Cardiac septum (tissue), 1 donor: Measurements from ENCODE around the gene RSPH3. TPM values are rescaled to one million over a fixed set of nuclear protein-coding genes. Genes with fewer than 3 reads are reported as not detected.
"Not testable (repeated sequence)": the region's sequence is repeated elsewhere in the genome, so short reads cannot be mapped to it uniquely, and the experiment has no call there.

Experiments used
- DNase-seq: peaks from one replicate; pipeline ENCODE4 v3.0.0-alpha.2; 2020; ENCODE audit warnings: low spot score
- intact Hi-C: fragments of 100-400 bp; cut with DNase I; formaldehyde crosslinking; loops from one replicate; pipeline ENCODE4 v1.14.0; 2022
- total RNA-seq: library from RNA; stranded (reverse); fragmentation: NEBNext Ultra II Directional; extraction: Animal tissue kit (Norgen Biotek cat#: 25700); gene quantifications from one replicate; pipeline ENCODE4 v1.2.1, GENCODE V29; 2021
- donor health status: DM: no; HTN: no; CAD: no.

RSPH3 gene
- total RNA-seq, 1 donor from 2014 or later: 8.9 TPM

DNA sequence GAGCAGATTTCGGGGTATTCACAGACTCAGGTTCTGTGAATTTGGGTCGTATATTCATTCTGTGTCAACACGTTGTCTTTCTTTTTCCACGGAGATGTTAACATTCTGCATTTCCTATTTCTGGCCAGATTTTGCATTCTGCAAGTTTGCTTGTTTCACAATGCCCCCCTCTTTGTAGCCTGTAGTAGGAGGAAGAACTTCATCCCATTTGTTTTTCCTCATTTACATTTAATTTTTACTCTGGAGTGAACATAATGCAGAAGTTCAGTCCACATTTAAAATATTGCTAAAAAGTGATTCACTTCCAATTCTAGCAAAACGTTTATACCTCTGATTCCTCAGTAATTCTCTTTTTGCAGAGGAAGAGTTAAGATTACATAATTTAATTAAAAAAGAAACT is 31.8 kb upstream of the RSPH3 start:
- DNase-seq: no peak

GRCh38 chr6:159030168-159030567 is 30.2 kb upstream of the RSPH3 start:
- intact Hi-C loops: no loop called here
- DNase-seq: no peak

More for the DNA sequence above, 31.8 kb upstream of the RSPH3 start:
- intact Hi-C loops: no loop called here

DNA sequence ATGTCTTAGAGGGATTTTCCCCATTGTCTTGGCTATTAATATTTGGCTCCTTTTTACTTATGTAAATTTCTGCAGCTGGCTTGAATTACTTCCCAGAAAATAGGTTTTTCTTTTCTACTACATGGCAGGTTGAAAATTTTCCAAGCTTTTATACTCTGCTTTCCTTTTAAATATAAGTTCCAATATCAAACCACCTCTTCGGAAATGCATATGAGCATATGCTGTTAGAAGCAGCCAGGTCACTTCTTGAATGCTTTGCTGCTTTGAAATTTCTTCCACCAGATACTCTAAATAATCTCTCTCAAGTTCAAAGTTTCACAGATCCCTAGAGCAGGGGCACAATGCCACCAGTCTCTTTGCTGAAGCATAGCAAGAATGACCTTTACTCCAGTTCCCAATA is 25.2 kb upstream of the RSPH3 start:
- DNase-seq, intact Hi-C loops: not testable (repeated sequence)

DNA sequence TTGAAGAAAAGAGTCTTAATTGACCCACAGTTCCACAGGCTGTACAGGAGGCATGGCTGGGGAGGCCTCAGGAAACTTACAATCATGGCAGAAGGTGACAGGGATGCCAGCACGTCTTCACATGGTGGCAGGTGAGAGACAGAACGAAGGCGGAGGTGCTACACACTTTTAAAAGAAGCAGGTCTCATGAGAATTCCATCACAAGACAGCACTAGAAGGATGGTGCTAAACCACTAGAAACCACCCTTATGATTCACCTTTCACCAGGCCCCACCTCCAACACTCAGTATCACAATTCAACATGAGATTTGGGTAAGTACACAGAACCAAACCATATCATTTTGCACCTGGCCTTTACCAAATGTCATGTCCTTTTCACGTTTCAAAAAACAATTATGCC is 23.9 kb upstream of the RSPH3 start:
- DNase-seq: no peak
- intact Hi-C loops: no loop called here

- no peak for DNase-seq
- intact Hi-C loops: no loop called here
Measured at GRCh38 chr6:159020011-159020410, 20.0 kb upstream of the RSPH3 start.

GRCh38 chr6:159017757-159018559 is 18.0 kb upstream of the RSPH3 start:
- no peak for DNase-seq
- intact Hi-C loops: no loop called here

DNA sequence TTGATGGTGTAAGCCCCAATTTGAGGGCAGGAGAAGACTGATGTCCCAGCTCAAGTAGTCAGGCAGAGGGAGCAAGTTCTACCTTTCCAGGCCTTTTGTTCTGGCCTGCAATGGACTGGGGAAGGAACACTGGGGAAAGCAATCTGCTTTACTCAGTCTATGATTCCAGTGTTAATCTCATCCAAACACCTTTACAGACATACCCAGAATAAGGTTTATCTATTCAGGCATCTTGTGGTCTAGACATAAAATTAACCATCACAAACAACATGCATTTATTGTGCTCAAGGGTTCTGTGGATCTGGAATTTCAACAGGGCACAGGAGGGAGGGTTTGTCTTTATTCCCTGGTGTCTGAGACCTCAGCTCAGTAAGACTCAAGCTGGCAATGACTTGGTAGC is 14.4 kb upstream of the RSPH3 start:
- DNase-seq: no peak
- intact Hi-C loops: no loop called here

GRCh38 chr6:159013229-159013628 is 13.2 kb upstream of the RSPH3 start:
- intact Hi-C loops: no loop called here
- no peak for DNase-seq

DNA sequence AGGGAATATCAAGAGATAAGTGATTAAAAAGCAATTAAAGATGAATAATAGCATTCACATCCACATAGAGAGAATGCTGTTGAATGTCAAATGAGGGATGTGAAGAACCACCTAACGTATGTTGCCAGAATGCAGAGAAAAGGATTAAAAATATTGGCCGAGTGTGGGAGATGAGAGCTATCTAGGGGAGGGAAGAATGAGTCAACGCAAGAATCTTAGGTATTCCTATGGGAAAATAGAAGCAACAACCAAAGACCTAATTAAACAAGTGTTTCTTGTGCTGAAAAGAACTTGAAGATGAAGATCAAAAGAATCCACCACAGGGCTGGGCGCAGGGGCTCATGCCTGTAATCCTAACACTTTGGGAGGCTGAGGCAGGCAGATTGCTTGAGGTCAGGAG is 12.2 kb upstream of the RSPH3 start:
- no peak for DNase-seq
- intact Hi-C loops: no loop called here

GRCh38 chr6:159010037-159010612 is 10.1 kb upstream of the RSPH3 start:
- intact Hi-C loops, DNase-seq: not testable (repeated sequence)

DNA sequence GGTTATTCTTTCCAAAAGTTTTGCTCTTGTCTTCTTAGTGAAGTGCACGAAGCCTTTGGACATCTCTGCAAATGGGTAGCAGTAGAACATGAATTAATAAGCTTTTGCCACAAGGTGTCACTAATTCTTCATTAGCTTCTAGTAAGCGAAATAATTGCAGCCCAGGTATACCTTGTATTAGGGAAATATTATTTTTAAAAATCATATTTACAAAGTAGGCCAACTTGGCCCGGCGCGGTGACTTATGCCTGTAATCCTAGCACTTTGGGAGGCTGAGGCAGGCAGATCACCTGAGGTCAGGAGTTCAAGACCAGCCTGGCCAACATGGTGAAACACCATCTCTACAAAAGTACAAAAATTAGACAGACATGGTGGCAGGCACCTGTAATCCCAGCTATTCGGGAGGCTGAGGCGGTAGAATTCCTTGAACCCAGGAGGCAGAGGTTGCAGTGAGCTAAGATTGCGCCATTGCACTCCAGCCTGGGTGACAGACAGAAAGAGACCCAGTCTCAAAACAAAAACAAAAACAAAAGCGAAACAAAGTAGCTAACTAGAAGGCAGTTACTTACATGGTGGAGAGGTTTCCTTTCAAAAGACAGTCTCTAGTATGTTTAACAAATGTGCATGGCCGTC is 8.8 kb upstream of the RSPH3 start:
- DNase-seq: no peak
- intact Hi-C loops: loop anchor here (1.0 to 10.0 kb wide), 2 partner anchors 96 to 126 kb away; no protein-coding TSS in a partner anchor

DNA sequence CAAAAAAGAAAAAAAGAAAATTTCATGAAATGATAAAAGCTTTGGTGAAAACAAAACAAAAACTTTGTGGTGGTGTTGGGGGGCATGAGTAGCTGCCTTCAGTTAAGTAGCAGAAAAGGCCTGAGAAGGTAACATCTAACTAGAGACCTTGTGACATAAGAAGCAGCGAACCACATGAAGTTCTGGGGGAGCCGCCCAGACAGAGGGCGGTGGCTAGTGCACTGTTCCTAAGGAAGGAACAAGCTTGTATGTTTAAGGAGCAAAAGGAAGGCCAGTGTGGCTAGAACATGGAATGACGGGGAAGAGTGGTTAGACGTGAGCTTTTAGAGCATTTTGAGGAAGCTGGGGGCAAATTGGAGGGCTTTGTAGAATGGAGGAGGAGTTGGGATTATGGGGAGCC is 7.5 kb upstream of the RSPH3 start:
- no peak for DNase-seq
- intact Hi-C loops: loop anchor here (10.0 kb wide), 1 partner anchor 97 kb away; no protein-coding TSS in a partner anchor

DNA sequence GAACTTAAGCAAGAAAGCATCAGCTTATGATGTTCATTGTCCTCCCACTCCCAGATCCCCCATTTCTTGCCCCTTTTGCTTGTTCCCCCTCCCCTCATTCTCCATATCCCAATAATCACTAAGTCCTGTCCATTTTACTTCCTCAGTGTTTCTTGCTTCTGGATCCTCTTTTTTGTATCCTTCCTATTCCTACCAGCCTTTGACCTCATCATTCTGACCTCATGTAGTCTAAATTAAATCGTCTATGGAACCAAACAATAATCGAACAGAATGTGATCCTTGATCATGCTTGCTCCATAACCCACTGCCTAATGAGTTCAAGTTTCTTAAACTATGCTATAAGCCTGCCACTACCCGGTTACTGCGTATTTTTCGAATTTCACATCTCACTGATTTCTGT is 5.4 kb upstream of the RSPH3 start:
- intact Hi-C loops: loop anchor here (10.0 kb wide), 1 partner anchor 99 kb away; no protein-coding TSS in a partner anchor
- DNase-seq: no peak

DNA sequence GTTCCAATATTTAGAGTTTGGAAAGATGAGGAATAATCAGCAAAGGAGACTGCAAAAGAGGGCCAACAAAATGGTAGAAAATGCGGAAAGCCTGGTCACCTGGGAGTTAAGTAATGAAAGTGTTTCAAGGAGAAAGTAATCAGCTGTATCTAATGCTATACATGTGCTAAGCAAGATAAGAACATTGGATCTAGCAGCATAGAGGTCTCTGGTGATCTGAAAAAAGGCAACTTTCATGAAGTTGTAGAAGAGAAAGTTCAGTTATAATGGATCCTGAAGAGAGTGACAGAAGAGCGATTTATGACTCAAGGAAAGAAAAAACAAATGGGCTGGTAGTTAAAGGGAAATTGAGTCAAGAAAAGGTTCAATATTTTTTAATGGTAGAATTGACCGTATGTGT is 4.6 kb upstream of the RSPH3 start:
- DNase-seq: no peak
- intact Hi-C loops: loop anchor here (10.0 kb wide), 1 partner anchor 100 kb away; no protein-coding TSS in a partner anchor

DNA sequence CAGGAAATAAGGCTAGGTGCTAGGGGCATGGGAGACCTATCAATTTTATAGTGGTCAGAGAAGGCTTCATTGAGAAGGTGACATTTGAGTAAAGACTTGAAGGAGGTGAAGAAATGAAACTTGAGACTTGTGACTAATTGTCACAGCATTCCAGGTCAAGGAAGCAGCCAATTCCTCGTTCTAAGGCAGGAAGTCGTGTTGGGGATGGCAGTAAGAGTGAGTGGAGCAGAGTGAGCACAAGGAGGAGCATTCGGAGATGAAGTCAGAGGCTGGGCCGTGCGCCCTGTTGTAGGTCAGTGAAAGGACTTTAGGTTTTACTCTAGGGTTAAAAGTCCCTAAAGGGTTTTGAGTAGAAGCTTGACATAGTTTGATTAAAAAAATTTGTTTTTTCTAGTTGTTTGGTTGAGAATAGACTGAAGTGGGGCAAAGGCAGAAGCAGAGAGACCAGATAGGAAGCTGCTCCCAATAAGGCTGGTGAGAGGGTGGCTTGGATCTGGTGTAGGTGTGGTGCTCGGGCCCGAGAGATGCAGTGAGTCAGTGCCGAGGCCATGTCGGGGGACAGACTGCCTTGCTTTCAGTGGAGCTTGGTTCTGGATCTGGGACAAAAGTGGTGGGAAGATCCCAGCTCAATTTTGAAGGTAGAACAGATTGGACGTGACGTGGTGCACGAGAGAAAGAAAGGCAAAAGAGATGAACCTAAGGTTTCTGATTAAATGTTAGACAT is 2.6 kb upstream of the RSPH3 start:
- intact Hi-C loops: loop anchor here (10.0 kb wide), 1 partner anchor 102 kb away; no protein-coding TSS in a partner anchor
- no peak for DNase-seq

DNA sequence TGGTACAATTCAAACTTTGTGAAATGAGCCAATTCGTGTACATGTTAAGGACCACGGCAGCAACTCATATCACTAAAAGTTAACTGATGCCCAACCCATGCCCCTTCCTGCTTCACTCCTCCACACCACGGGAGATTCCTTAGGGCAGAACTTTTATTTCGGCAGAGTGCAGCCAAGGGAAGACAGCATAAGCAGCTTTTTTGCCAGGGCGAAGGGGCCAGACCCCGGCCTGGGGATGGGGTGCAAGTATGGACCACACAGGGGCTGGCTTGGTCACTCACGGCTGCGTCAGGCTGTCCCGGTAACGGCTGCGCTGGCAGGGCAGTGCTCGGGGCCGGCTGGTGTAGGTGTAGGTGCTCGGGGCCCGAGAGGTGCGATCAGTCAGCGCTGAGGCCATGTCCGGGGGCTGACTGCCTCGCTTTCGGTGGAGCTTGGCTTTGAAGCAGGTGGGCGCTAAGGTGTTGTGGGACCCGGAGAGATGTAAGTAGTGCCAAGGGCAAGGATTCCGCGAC is 792 bp downstream of the RSPH3 start:
- intact Hi-C loops: no loop called here
- DNase-seq: no peak

DNA sequence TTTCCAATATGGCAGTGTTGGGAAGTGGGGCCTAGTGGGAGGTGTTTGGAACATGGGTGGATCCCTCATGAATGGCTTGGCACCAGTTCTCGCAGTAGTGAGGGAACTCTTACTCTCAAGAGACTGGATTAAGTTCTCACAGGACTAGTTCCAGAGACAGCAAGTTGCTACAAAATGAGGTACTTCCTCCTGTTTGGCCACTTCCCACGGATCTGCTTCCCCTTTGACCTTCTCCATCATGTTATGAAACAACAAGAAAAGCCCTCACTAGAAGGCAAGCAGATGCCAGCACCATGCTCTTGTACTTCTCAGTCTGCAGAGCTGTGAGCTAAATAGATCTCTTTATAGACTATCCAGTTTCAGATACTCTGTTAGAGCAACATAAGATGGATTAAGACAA is 3.1 kb downstream of the RSPH3 start:
- no peak for DNase-seq
- intact Hi-C loops: no loop called here

DNA sequence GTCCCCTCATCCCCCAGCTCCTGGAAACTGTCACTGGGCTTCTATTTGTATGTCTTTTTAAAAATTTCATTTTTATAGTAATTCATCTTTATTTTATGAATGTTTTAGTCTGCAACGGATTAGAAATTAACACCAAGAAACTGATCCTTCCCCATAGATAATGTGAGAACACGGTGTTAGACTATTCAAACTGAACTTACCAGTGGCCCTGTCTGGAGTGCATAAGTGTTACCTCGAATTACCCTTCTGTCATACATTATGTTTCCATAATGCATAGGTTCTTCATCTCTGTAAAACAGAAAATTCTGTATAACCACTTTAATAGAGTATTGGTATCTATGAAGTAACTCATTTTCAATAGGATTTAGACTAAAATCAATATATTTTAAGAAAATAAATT is 6.4 kb downstream of the RSPH3 start:
- intact Hi-C loops: no loop called here
- DNase-seq: no peak

- no peak for DNase-seq
- intact Hi-C loops: no loop called here
Measured at GRCh38 chr6:158991017-158991723, 8.8 kb downstream of the RSPH3 start.
